ENCODE measurements around the gene SDK1. TPM values are rescaled to one million over a fixed set of nuclear protein-coding genes. Genes with fewer than 3 reads are reported as not detected.

SDK1 gene
- total RNA-seq, 2 experiments from 2014 or later = 0.10 to 0.17 TPM

- peaks cover 8% of the 10 kb centered on the region for H3K4me1 Mint-ChIP-seq
- H3K36me3 Mint-ChIP-seq (ENCODE audit: low read depth) = no peaks in the 10 kb centered on the region
- DNase-seq = no peak
- ChIA-PET POLR2A (no interaction called here), CTCF (interaction anchor here (0.6 kb wide), 1 partner anchor 15 kb away, joined by 3 read pairs; no protein-coding TSS in a partner anchor)
- no peaks in the 10 kb centered on the region for H3K27me3 Mint-ChIP-seq
- H3K27ac Mint-ChIP-seq = no peak overlapping the region
- H3K4me3 Mint-ChIP-seq = no peak overlapping the region
- no peaks in the 10 kb centered on the region for H3K9me3 Mint-ChIP-seq
Observed at GRCh38 chr7:3469641-3470040, 168.6 kb downstream of the SDK1 start.

GRCh38 chr7:3480197-3480596, 179.1 kb downstream of the SDK1 start:
- no peak for DNase-seq
- no peaks in the 10 kb centered on the region for H3K4me1 Mint-ChIP-seq
- no peak overlapping the region for H3K4me3 Mint-ChIP-seq
- no peaks in the 10 kb centered on the region for H3K36me3 Mint-ChIP-seq (ENCODE audit: low read depth)
- CTCF ChIA-PET = interaction anchor here (0.6 to 0.8 kb wide), 3 partner anchors 10 to 92 kb away, joined by 3 to 4 read pairs (median 4); no protein-coding TSS in a partner anchor
- no peaks in the 10 kb centered on the region for H3K27me3 Mint-ChIP-seq
- H3K9me3 Mint-ChIP-seq = no peaks in the 10 kb centered on the region
- no peak overlapping the region for H3K27ac Mint-ChIP-seq
- POLR2A ChIA-PET = no interaction called here

GRCh38 chr7:3481435-3481834, 180.4 kb downstream of the SDK1 start:
- H3K36me3 Mint-ChIP-seq (ENCODE audit: low read depth) = no peaks in the 10 kb centered on the region
- H3K9me3 Mint-ChIP-seq = no peaks in the 10 kb centered on the region
- no peak overlapping the region for H3K4me3 Mint-ChIP-seq
- ChIA-PET POLR2A (no interaction called here), CTCF (interaction anchor here (0.6 kb wide), 1 partner anchor 37 kb away, joined by 3 read pairs; no protein-coding TSS in a partner anchor)
- DNase-seq = no peak
- no peaks in the 10 kb centered on the region for H3K4me1 Mint-ChIP-seq
- H3K27ac Mint-ChIP-seq = no peak overlapping the region
- no peaks in the 10 kb centered on the region for H3K27me3 Mint-ChIP-seq

- Mint-ChIP-seq H3K4me3 (no peak overlapping the region), H3K27ac (no peak overlapping the region), H3K9me3 (no peaks in the 10 kb centered on the region), H3K36me3 (ENCODE audit: low read depth) (no peaks in the 10 kb centered on the region), H3K4me1 (no peaks in the 10 kb centered on the region), H3K27me3 (no peaks in the 10 kb centered on the region)
- no peak for DNase-seq
- CTCF ChIA-PET = interaction anchor here (1.0 kb wide), 1 partner anchor 18 kb away, joined by 3 read pairs; no protein-coding TSS in a partner anchor
- POLR2A ChIA-PET = no interaction called here
Observed at GRCh38 chr7:3482147-3482921, 181.3 kb downstream of the SDK1 start.

GRCh38 chr7:3486841-3487240, 185.8 kb downstream of the SDK1 start:
- no peak overlapping the region for H3K4me3 Mint-ChIP-seq
- DNase-seq = no peak
- no peaks in the 10 kb centered on the region for H3K36me3 Mint-ChIP-seq (ENCODE audit: low read depth)
- ChIA-PET POLR2A (no interaction called here), CTCF (no interaction called here)
- H3K27ac Mint-ChIP-seq = no peak overlapping the region
- H3K9me3 Mint-ChIP-seq = no peaks in the 10 kb centered on the region
- H3K27me3 Mint-ChIP-seq = peaks cover 6% of the 10 kb centered on the region
- H3K4me1 Mint-ChIP-seq = no peaks in the 10 kb centered on the region

- no peaks in the 10 kb centered on the region for H3K9me3 Mint-ChIP-seq
- no peak overlapping the region for H3K27ac Mint-ChIP-seq
- no peak overlapping the region for H3K4me3 Mint-ChIP-seq
- peaks cover 8% of the 10 kb centered on the region for H3K4me1 Mint-ChIP-seq
- ChIA-PET POLR2A (no interaction called here), CTCF (no interaction called here)
- peaks cover 6% of the 10 kb centered on the region for H3K27me3 Mint-ChIP-seq
- no peak for DNase-seq
- no peaks in the 10 kb centered on the region for H3K36me3 Mint-ChIP-seq (ENCODE audit: low read depth)
Observed at GRCh38 chr7:3488829-3489228, 187.8 kb downstream of the SDK1 start.

- H3K4me1 Mint-ChIP-seq = peaks cover 18% of the 10 kb centered on the region
- no peak overlapping the region for H3K27ac Mint-ChIP-seq
- H3K36me3 Mint-ChIP-seq (ENCODE audit: low read depth) = no peaks in the 10 kb centered on the region
- H3K27me3 Mint-ChIP-seq = no peaks in the 10 kb centered on the region
- H3K4me3 Mint-ChIP-seq = no peak overlapping the region
- H3K9me3 Mint-ChIP-seq = no peaks in the 10 kb centered on the region
- ChIA-PET POLR2A (interaction anchor here (0.6 kb wide), 1 partner anchor 73 kb away, joined by 6 read pairs; no protein-coding TSS in a partner anchor), CTCF (interaction anchor here (0.6 to 1.2 kb wide), 2 partner anchors 20 to 295 kb away, joined by 3 to 4 read pairs; no protein-coding TSS in a partner anchor)
- DNase-seq = no peak
Observed at GRCh38 chr7:3493499-3493898, 192.4 kb downstream of the SDK1 start.

- Mint-ChIP-seq H3K4me3 (no peak overlapping the region), H3K27ac (no peak overlapping the region), H3K36me3 (ENCODE audit: low read depth) (no peaks in the 10 kb centered on the region), H3K4me1 (peaks cover 18% of the 10 kb centered on the region), H3K27me3 (no peaks in the 10 kb centered on the region), H3K9me3 (peaks cover under 1% of the 10 kb centered on the region)
- no peak for DNase-seq
- POLR2A ChIA-PET = no interaction called here
- CTCF ChIA-PET = interaction anchor here (0.5 to 1.1 kb wide), 2 partner anchors 23 to 127 kb away, joined by 3 read pairs; no protein-coding TSS in a partner anchor
Observed at GRCh38 chr7:3494947-3495346, 193.9 kb downstream of the SDK1 start.

- ChIA-PET CTCF (interaction anchor here (0.6 to 1.1 kb wide), 2 partner anchors 24 to 639 kb away, joined by 3 to 4 read pairs; no protein-coding TSS in a partner anchor), POLR2A (no interaction called here)
- H3K36me3 Mint-ChIP-seq (ENCODE audit: low read depth) = no peaks in the 10 kb centered on the region
- H3K27me3 Mint-ChIP-seq = no peaks in the 10 kb centered on the region
- peaks cover 5% of the 10 kb centered on the region for H3K9me3 Mint-ChIP-seq
- H3K4me3 Mint-ChIP-seq = no peak overlapping the region
- H3K27ac Mint-ChIP-seq = no peak overlapping the region
- no peak for DNase-seq
- peaks cover 18% of the 10 kb centered on the region for H3K4me1 Mint-ChIP-seq
Observed at GRCh38 chr7:3495530-3495929, 194.5 kb downstream of the SDK1 start.

GRCh38 chr7:3495954-3496353, 194.9 kb downstream of the SDK1 start:
- Mint-ChIP-seq H3K36me3 (ENCODE audit: low read depth) (peaks cover under 1% of the 10 kb centered on the region), H3K9me3 (peaks cover 8% of the 10 kb centered on the region), H3K4me1 (peaks cover 18% of the 10 kb centered on the region), H3K27me3 (no peaks in the 10 kb centered on the region), H3K4me3 (no peak overlapping the region), H3K27ac (no peak overlapping the region)
- ChIA-PET POLR2A (no interaction called here), CTCF (interaction anchor here (0.6 to 1.1 kb wide), 3 partner anchors 24 to 639 kb away, joined by 3 to 4 read pairs (median 3); no protein-coding TSS in a partner anchor)
- no peak for DNase-seq

- Mint-ChIP-seq H3K4me1 (peaks cover 18% of the 10 kb centered on the region), H3K4me3 (no peak overlapping the region), H3K27me3 (no peaks in the 10 kb centered on the region), H3K36me3 (ENCODE audit: low read depth) (peaks cover 4% of the 10 kb centered on the region), H3K9me3 (peaks cover 12% of the 10 kb centered on the region), H3K27ac (no peak overlapping the region)
- DNase-seq = no peak
- POLR2A ChIA-PET = no interaction called here
- CTCF ChIA-PET = interaction anchor here (0.6 kb wide), 2 partner anchors 76 to 1711 kb away, joined by 3 read pairs; no protein-coding TSS in a partner anchor
Observed at GRCh38 chr7:3497796-3498195, 196.7 kb downstream of the SDK1 start.

- POLR2A ChIA-PET = no interaction called here
- CTCF ChIA-PET = no interaction called here
- Mint-ChIP-seq H3K27ac (no peak overlapping the region), H3K36me3 (ENCODE audit: low read depth) (peaks cover 4% of the 10 kb centered on the region), H3K27me3 (no peaks in the 10 kb centered on the region), H3K4me1 (no peaks in the 10 kb centered on the region), H3K9me3 (peaks cover 15% of the 10 kb centered on the region), H3K4me3 (no peak overlapping the region)
- DNase-seq = no peak
Observed at GRCh38 chr7:3501671-3502070, 200.6 kb downstream of the SDK1 start.

GRCh38 chr7:3504384-3504783, 203.3 kb downstream of the SDK1 start:
- H3K4me3 Mint-ChIP-seq = no peak overlapping the region
- no peaks in the 10 kb centered on the region for H3K4me1 Mint-ChIP-seq
- H3K27me3 Mint-ChIP-seq = no peaks in the 10 kb centered on the region
- ChIA-PET POLR2A (no interaction called here), CTCF (no interaction called here)
- DNase-seq = no peak
- H3K36me3 Mint-ChIP-seq (ENCODE audit: low read depth) = peaks cover 4% of the 10 kb centered on the region
- H3K9me3 Mint-ChIP-seq = peaks cover 26% of the 10 kb centered on the region
- no peak overlapping the region for H3K27ac Mint-ChIP-seq

Data from activated CD4-positive, alpha-beta T cell treated with anti-CD3 and anti-CD28 coated beads, Interleukin-2, amount 10 ng/mL, durations not matched to agents 7 days and 5 days (primary cell).